ENCODE data around the gene IL22RA2. TPM values are rescaled to one million over a fixed set of nuclear protein-coding genes. Genes with fewer than 3 reads are reported as not detected.
A peak's percentile ranks its signal among the peaks of the same experiment; 100 is the strongest.

The IL22RA2 gene
- total and polyA plus RNA-seq, 9 of the 15 experiments (the other 6 are each of a cell fraction or from before 2014, with no cell fraction given): 0.03 TPM; not detected in 8

- CTCF ChIA-PET (ENCODE audit: low intra/inter-chr PET ratio): no interaction called here
- FAIRE-seq: no peak
Observed at GRCh38 chr6:137159912-137160311, 13.5 kb downstream of the IL22RA2 start.

More at GRCh38 chr6:137159912-137160311, 13.5 kb downstream of the IL22RA2 start:
- in situ Hi-C loops (cut with MboI): no loop called here
- H3K4me2 ChIP-seq (ENCODE audit: insufficient read depth, low read length): no peak overlapping the region
- ATAC-seq (no peak), DNase-seq (ENCODE audit: extremely low read depth in 1 of 4, low spot score in 3 of 4) (no peak)
- peaks cover 0 to 29% of the 10 kb centered on the region in 2 experiments; a peak in 4 of 5 replicates for H3K4me1 ChIP-seq (replicated peaks in 1 of 2; ENCODE audit: control insufficient read depth in 2 of 2, insufficient read depth in 2 of 2, low read length in 2 of 2)
- H2AFZ ChIP-seq (ENCODE audit: low read depth, low read length): no peak overlapping the region
- H3K4me3 ChIP-seq: no peak overlapping the region
- H3K79me2 ChIP-seq (ENCODE audit: control insufficient read depth, insufficient read depth, low read length): no peaks in the 10 kb centered on the region
- no peak overlapping the region for H3K9ac ChIP-seq (ENCODE audit: insufficient read depth in 1 of 2, low read depth in 2 of 2, low read length in 2 of 2)
- H3K9me3 ChIP-seq (replicated peaks; ENCODE audit: control insufficient read depth, insufficient read depth, low read depth, low read length): no peaks in the 10 kb centered on the region; the same call in 1 of the 2 replicates
- no peaks in the 10 kb centered on the region for H3K36me3 ChIP-seq (ENCODE audit: control insufficient read depth, insufficient read depth, low read length)
- H4K20me1 ChIP-seq (replicated peaks; ENCODE audit: control insufficient read depth, insufficient read depth, low read length): no peaks in the 10 kb centered on the region
- TF ChIP-seq PBX2 (CRISPR knock-in tag; IDR thresholded peaks at IDR 0.05; ENCODE audit: low read depth): no peak
- TF ChIP-seq PBX2 (tag; conservative IDR thresholded peaks at IDR 0.05; ENCODE audit: low read depth): peak; percentile 48; the same call in 1 of the 2 replicates
- no peak for TF ChIP-seq LEF1 (IDR thresholded peaks at IDR 0.05)
- no peaks in the 10 kb centered on the region for H3K9me1 ChIP-seq (ENCODE audit: control insufficient read depth, insufficient read depth, low read length)
- H3K27me3 ChIP-seq (ENCODE audit: control insufficient read depth in 2 of 2, insufficient read depth in 2 of 2, low read length in 2 of 2): no peaks in the 10 kb centered on the region
- BruUV-seq (replicated peaks): no TSS peak
- POLR2A ChIA-PET: no interaction called here
- intact Hi-C loops (cut with micrococcal nuclease): no loop called here
- no peak overlapping the region for H3K27ac ChIP-seq (ENCODE audit: extremely low read depth, low read depth, low read length)

Measured in K562 (cell line).